ENCODE results near the gene SOS1. TPM values are rescaled to one million over a fixed set of nuclear protein-coding genes. Genes with fewer than 3 reads are reported as not detected.

Gene SOS1
- total RNA-seq, 1 experiment from 2014 or later: 16.8 TPM

DNA sequence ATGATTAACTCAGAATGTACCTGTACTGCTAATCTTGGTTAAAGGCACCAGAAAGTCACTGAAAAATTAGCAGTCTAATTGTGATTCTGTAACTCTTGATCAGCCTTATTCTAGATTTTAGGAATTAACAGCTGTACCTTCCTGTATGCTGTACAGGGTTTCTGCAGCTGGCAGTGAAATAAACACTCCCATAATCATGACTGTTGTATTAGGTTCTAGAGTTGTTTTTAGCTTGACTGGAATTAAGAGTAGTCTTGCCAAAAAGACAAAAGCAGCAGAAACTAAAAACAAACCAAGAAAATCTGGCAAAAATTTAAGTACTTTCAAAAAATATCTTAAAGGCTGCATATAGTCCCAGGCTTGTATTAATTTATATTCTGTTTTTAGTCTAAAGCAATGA is 103.5 kb downstream of the SOS1 start:
- no peak for DNase-seq (ENCODE audit: low read depth, low spot score)
- in situ Hi-C loops (cut with HindIII; ENCODE audit: low pct_unique_long_range_greater_than_20kb, low sequenced_read_pairs): no loop called here

DNA sequence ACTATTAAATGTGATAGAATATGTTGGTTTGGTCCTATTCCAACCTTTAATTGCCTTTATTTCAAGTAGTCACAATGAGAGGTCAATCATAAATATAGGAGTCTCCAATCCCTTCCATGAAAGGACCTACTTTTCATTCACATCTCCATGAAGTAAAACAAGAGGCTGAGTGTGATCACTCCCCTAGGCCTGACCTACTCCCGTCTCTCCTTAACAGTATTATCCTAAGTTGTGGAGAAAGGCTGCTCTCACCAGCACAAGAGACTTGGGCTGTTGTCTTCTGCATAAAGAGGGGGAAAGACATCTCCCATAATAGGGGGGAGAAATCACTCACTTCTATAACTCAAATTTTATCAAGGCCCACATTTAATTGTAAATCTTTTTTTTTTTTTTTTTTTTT is 105.4 kb downstream of the SOS1 start:
- in situ Hi-C loops (cut with HindIII; ENCODE audit: low pct_unique_long_range_greater_than_20kb, low sequenced_read_pairs): no loop called here
- DNase-seq (ENCODE audit: low read depth, low spot score): peak; percentile 35

DNA sequence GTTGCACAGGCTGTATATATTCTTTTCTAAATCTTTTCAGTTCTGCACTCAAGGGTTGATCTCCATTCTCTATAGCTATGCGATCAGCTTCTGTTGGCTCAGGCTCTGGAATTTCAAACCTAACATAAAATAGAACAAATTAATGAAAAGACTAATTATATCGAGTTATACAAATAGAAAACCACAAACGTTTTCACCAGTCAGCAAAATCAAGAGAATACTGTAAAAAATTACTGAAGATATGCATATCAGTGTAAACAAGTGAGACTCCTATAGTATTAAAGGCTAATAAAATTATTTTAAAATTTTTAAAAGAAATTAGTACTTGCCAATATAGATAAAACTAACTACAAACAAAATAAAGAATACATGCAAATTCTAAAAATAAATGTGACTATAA is 107.0 kb downstream of the SOS1 start:
- DNase-seq (ENCODE audit: low read depth, low spot score): no peak
- in situ Hi-C loops (cut with HindIII; ENCODE audit: low pct_unique_long_range_greater_than_20kb, low sequenced_read_pairs): no loop called here

DNA sequence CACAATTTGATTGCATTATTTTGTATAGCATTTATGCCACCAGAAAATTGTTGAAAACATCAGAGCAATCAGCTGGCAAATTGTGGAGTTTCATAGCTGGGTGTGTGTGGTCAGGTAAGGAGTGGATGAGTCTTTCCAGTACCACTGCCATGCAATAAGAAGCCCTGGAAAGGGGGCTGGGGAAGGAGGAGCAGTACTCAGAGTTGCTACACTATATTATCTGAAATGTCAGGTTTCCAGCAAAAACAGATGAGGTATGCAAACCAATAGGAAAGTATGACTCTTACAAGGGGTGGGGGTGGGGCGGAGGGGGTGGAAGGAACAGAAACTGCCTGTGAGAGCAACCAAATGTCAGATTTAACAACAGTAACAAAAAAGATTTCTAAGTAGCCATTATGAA is 112.2 kb downstream of the SOS1 start:
- in situ Hi-C loops (cut with HindIII; ENCODE audit: low pct_unique_long_range_greater_than_20kb, low sequenced_read_pairs): no loop called here
- no peak for DNase-seq (ENCODE audit: low read depth, low spot score)

DNA sequence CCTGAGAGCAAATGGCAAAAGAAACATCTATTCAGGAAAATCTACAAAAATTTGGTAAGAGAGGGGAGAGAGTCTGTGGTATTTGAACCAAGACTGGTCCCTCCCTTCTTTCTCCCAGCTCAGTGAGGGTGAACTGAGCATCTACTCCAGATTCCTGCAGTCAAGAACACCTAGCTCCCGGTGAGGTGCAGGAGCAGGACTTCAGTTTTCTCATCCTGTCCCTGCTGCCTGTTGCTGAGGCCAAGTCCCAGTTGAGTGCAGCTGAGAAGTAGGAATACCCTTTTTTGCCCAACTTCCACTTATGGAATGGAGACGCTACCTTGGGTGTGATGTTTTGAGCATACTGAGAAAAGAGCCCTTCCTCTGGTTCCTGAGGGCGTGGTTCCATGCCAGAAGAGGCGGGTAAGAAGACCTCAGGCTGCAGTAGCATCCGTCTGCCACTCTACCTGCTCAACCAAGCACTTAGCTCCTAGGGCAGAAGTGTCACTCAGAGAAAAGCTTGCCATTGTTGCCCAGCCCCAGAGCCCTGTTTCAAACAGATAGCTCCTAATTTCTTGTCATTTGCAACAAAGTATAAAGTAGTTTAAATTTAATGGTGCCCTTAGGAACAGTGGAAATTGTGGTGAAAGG is 112.9 kb downstream of the SOS1 start:
- no peak for DNase-seq (ENCODE audit: low read depth, low spot score)
- in situ Hi-C loops (cut with HindIII; ENCODE audit: low pct_unique_long_range_greater_than_20kb, low sequenced_read_pairs): no loop called here

DNA sequence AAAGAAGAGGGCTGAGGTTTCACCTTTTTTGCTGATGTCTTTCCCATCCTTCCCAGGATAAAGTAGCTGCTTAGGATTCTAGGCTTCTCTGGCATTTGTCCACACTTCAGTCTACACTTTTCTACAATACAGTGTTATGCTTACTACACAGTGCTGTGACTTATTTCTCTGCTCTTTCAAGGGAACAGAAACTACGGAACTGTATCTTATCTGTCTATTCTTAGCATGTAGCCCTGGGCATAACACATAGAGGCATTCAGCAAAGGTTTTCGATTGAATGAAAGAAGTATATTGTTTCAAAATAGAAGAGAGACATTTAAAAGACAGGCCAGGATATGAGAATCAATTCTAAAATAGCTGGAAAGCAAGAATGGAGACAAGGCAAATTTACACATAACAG is 120.3 kb downstream of the SOS1 start:
- in situ Hi-C loops (cut with HindIII; ENCODE audit: low pct_unique_long_range_greater_than_20kb, low sequenced_read_pairs): no loop called here
- peak; percentile 100 for DNase-seq (ENCODE audit: low read depth, low spot score)

DNA sequence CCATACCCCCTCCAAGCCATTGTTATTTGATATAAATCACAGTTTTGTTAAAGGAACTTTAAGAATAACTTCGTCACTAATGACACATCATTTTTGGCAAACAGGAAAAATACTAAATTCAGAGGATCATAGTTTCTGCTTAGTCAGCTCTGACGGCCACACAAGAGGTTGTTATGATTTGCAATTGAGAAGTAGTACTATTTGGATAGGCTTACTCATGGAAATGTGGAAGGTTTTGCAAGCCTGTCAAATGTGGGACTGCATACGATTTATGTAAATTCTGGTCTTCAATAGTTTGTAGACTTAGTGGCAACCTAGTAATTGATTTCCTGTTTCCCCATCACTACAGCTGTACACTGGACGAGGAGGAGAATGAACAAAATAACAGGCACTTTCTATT is 123.1 kb downstream of the SOS1 start:
- DNase-seq (ENCODE audit: low read depth, low spot score): peak; percentile 27
- in situ Hi-C loops (cut with HindIII; ENCODE audit: low pct_unique_long_range_greater_than_20kb, low sequenced_read_pairs): no loop called here

DNA sequence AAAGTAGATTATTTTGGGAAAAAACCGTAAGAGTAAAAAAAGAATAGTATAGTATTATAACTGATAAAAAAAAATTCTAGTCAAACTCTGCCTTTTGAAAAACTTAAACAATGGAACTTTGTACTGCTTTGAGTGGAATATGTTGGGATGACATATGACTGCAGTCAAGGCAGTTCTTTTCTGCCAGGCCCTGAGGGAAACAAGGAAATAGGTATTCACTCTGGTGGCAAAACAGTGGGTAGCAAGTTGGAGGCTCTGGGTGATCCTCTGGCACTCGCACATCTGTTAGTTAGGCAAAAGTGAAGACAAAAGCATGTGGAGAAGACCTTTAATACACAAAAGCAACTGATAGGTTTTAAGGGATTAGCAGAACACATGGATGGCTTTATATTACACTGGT is 129.0 kb downstream of the SOS1 start:
- in situ Hi-C loops (cut with HindIII; ENCODE audit: low pct_unique_long_range_greater_than_20kb, low sequenced_read_pairs): no loop called here
- peak; percentile 95 for DNase-seq (ENCODE audit: low read depth, low spot score)

DNA sequence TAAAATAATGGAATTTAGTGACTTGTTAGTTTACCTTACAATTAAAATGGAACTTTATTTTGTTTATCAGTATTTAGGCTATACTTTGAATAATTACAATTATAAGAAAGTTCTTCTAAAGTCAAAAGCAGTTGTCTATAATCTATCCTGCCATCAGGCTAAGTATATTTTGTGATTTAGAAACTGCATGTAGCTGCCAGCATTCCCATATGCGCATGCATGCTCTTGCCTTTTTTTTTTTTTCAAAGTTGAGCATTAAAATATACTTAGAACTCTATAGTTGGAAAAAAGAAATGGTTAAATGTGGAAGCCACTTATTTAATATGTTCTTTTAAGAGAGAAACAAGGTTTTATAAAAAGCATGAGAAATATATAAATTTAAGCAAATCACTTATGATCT is 132.1 kb downstream of the SOS1 start:
- in situ Hi-C loops (cut with HindIII; ENCODE audit: low pct_unique_long_range_greater_than_20kb, low sequenced_read_pairs): no loop called here
- DNase-seq (ENCODE audit: low read depth, low spot score): no peak

DNA sequence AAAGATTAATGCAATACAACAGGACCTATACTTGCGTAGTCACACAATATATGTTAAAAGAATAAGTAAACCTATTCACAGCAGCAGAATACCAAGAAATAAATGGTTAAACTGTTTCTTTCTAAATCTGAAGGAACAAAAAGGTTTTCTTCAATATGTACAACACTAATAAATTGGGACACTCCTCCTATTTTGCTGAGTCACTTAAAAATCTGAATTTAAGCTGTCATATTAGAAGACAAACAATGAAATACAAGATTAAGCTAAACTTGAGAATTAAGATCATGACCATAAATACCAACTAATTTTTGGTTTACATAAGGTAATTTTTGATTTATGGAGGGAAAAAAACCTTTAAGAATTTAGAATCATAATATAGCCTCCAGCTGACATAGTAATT is 138.4 kb downstream of the SOS1 start:
- no peak for DNase-seq (ENCODE audit: low read depth, low spot score)
- in situ Hi-C loops (cut with HindIII; ENCODE audit: low pct_unique_long_range_greater_than_20kb, low sequenced_read_pairs): no loop called here

DNA sequence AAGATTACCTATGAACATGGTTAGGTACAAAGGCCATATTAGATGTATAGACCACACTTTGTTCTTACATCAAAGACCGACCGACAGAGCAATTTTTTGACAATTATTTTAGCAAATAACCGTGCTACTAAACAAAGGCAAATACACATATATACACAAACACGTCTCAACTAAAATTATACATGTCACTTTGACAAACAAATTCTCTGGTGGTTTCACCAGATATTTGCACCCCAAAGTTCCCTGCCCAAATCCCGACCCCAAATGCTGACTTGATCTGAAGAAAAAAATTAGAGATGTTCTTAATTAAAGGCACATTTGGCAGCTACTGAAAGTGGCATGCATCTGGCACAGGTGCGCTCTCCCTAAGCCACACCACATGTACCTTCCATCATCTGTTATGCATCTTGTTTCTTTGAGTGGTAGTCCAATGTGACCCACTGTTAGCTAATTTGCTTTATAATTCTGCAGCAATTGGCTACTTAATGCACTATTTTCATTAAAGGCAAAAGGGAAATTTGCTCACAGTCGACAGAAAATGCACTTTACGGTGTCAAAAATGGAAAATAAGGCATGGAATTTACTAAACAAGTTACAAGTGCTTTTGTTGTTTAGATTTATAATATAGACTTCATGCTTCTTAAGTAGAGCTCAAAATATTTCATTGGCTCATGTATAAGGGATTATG is 139.0 kb downstream of the SOS1 start:
- DNase-seq (ENCODE audit: low read depth, low spot score): no peak
- in situ Hi-C loops (cut with HindIII; ENCODE audit: low pct_unique_long_range_greater_than_20kb, low sequenced_read_pairs): no loop called here

DNA sequence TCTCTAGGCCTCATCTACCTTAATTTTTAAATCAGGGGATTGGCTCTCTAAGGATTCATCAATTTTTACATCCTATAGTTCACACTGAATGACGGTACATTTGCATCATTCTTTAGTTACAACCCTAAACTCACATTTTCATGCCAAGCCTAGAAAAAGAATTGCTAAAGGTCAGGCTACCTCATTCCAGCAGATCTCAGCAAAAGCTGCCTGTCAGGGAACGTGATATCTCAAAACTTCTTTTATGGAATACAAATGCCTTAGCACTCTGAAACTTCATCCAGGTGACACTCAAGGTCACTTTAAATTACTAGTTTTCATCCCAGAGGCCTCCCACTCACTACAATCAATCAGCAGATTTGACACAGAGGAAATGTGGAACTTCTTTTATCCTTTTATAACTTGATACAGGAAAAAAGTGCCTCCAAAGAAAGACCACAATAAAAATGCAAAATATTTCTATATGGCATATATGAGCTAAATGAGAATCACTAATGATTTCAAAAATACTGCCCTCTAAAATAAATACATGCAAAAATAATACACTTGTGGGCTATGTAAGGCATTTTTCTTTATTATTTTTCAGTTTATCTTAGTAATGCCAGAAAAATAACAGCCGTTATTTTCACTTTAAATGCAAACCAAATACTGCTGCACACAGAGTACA is 139.7 kb downstream of the SOS1 start:
- in situ Hi-C loops (cut with HindIII; ENCODE audit: low pct_unique_long_range_greater_than_20kb, low sequenced_read_pairs): no loop called here

DNA sequence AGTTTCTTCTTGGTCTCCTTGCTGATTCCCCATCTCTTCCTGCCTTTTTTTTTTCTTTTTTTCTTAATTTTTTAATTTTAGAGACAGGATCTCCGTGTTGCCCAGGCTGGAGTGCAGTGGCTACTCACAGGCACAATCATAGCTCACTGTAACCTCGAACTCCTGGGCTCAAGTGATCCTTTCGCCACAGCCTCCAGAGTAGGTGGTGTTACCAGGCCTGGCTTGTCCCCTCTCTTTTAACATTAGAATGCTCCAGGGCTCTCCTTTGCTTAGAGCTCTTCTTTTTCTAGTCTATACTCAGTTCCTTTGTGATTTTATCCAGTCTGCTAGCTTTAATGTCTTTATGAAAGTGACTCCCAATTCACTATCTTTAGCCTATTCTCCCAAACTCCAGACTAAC is 141.9 kb downstream of the SOS1 start:
- DNase-seq (ENCODE audit: low read depth, low spot score): no peak
- in situ Hi-C loops (cut with HindIII; ENCODE audit: low pct_unique_long_range_greater_than_20kb, low sequenced_read_pairs): no loop called here

More for the DNA sequence above, 139.7 kb downstream of the SOS1 start:
- DNase-seq (ENCODE audit: low read depth, low spot score): no peak

DNA sequence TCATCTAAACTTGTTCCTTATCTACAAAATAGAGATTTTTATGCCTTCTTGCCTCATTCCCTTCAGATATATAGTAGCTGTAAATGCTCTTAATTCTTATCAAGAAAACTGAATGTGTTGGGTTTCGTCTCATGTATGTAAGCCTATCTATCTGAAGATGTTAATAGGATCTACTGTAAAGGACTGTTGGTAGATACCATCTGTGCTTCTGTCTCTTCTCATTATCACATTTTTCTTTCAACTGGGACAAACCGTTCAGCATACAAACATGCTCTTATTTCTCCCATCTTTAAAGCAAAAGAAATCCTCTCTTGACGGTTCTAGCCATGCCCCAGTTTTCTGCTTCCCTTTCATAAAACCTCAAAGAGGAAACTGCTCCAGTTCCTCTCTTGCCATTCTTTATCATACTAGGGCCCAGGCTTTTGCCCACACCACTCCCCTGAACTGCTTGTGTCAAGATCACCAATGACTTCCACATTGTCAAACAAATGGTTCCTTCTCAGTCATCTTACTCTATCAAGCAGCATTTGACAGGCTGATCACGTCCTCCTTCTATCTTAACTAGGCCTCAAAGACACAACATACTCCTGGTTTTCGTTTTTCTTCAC is 142.5 kb downstream of the SOS1 start:
- in situ Hi-C loops (cut with HindIII; ENCODE audit: low pct_unique_long_range_greater_than_20kb, low sequenced_read_pairs): no loop called here
- no peak for DNase-seq (ENCODE audit: low read depth, low spot score)

DNA sequence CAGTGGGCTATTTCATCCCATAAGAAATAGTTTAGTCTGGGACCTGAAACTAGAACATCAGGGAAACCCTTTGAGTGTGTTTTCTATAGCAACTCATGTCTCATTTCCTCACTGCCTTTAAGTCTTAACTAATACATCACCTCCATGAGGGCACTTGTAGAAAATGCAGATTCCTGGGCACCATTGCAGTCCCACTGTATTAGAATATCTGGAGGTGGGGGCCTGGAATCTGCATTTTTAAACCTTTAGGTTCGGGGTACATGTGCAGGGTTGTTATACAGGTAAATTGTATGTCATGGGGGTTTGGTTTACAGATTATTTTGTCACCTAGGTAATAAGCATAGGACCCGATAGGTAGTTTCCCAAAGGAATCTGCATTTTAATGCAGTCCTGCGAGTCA is 143.8 kb downstream of the SOS1 start:
- DNase-seq (ENCODE audit: low read depth, low spot score): no peak

DNA sequence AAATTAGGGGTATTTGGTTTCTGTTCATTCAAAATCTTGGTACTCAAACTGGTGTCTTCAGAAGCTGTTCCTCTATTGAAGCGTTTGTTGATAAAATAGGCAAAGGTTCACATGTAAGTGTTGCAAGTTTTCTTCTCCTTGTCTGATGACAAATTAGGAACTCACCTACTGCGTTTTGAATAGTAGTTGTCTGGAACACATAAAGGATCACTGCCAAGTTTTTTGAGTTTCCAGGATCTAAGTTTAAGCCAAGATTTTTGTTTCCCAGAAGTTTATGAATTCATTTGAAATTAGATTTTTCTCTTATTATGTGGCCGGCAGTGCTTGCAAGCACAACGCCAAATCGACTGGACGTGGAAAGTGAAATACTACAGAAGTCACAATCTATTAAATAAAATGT is 145.8 kb downstream of the SOS1 start:
- in situ Hi-C loops (cut with HindIII; ENCODE audit: low pct_unique_long_range_greater_than_20kb, low sequenced_read_pairs): no loop called here
- no peak for DNase-seq (ENCODE audit: low read depth, low spot score)

More for the DNA sequence above, 143.8 kb downstream of the SOS1 start:
- in situ Hi-C loops (cut with HindIII; ENCODE audit: low pct_unique_long_range_greater_than_20kb, low sequenced_read_pairs): no loop called here

DNA sequence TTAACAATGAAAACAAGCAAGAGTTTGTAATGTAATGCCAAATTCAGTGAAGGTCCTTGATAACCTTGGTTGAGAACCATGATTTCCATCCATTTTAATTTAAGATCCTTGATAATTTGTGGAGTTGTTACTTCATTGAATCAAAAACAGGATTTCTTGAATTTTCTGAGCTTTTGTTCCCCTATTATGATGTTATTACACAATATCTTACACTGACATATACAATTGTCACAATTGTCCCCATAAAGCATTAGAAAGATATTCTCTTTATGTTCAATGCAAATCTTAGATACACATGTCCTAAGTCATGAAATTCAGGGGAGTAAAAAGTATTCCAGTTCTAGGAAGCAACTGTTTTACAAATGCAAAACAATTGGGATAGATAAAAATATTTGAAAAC is 147.6 kb downstream of the SOS1 start:
- in situ Hi-C loops (cut with HindIII; ENCODE audit: low pct_unique_long_range_greater_than_20kb, low sequenced_read_pairs): no loop called here
- DNase-seq (ENCODE audit: low read depth, low spot score): no peak

DNA sequence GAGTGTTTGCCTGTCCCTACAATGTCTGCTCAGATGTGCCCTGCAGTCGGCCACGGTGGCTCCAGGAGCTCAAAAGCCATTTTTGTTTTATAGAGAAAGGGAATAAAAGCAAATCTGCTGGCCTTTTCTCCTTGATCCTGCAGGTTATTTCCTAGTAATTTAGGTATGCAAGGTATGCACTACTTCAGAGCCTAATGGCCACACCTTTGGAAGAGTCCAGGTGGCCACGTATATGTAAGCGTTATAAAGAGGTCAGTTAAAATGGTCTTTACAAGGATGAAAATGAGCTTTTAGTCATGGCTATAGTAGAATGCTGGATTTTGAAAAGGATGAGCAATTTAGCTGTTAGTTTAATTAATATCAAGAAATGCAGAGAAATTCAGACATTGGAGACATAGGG is 149.5 kb downstream of the SOS1 start:
- DNase-seq (ENCODE audit: low read depth, low spot score): no peak
- in situ Hi-C loops (cut with HindIII; ENCODE audit: low pct_unique_long_range_greater_than_20kb, low sequenced_read_pairs): no loop called here

DNA sequence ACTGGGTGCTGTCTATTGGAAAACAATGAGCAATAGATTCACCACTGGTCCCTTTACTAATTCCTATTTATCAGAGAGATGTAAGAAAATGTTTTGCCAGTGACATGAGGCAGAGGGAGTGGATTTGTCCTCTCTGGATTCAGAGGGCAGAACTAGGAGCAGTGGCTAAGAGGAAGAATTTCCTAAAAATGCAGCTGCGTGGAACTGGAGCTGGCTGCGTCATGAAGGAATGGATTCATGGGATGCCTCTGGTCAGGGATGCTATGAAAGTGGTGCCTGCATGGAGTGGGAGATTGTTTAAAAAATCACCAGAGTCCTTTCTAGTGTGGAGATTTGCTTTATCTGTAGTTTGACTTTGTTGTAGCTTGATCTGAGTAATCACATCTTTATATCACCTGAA is 152.8 kb downstream of the SOS1 start:
- no peak for DNase-seq (ENCODE audit: low read depth, low spot score)
- in situ Hi-C loops (cut with HindIII; ENCODE audit: low pct_unique_long_range_greater_than_20kb, low sequenced_read_pairs): no loop called here
